ENCODE data around the gene KDM4B.

KDM4B gene

DNA sequence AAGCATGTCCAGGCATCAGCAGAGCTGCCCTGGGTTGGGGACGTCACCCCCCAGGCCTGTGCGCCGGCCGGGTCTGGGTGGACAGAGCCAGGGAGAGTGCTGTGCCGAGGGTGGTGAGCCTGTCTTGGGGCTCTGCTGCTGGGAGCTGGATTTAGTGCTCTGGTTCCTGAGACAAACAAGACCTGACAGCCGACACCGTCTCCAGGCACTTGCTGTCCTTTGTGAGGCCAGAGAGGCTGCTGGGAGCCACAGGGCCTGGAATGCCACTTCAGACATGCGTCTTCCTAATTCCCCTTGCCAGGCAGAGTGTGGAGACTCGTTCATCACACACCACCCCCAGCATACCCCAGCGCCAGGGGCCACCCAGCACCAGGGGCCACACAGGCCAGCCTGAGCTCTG, 165.8 kb downstream of the KDM4B start:
- DNase-seq (ENCODE audit: low read depth), result no peak
- H3K4me3 ChIP-seq (ENCODE audit: low read length), result no peak overlapping the region
- TF ChIP-seq, protein P1, sequence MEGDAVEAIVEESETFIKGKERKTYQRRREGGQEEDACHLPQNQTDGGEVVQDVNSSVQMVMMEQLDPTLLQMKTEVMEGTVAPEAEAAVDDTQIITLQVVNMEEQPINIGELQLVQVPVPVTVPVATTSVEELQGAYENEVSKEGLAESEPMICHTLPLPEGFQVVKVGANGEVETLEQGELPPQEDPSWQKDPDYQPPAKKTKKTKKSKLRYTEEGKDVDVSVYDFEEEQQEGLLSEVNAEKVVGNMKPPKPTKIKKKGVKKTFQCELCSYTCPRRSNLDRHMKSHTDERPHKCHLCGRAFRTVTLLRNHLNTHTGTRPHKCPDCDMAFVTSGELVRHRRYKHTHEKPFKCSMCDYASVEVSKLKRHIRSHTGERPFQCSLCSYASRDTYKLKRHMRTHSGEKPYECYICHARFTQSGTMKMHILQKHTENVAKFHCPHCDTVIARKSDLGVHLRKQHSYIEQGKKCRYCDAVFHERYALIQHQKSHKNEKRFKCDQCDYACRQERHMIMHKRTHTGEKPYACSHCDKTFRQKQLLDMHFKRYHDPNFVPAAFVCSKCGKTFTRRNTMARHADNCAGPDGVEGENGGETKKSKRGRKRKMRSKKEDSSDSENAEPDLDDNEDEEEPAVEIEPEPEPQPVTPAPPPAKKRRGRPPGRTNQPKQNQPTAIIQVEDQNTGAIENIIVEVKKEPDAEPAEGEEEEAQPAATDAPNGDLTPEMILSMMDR (conservative IDR thresholded peaks at IDR 0.05; ENCODE audit: low read depth, low read length), result no peak

DNA sequence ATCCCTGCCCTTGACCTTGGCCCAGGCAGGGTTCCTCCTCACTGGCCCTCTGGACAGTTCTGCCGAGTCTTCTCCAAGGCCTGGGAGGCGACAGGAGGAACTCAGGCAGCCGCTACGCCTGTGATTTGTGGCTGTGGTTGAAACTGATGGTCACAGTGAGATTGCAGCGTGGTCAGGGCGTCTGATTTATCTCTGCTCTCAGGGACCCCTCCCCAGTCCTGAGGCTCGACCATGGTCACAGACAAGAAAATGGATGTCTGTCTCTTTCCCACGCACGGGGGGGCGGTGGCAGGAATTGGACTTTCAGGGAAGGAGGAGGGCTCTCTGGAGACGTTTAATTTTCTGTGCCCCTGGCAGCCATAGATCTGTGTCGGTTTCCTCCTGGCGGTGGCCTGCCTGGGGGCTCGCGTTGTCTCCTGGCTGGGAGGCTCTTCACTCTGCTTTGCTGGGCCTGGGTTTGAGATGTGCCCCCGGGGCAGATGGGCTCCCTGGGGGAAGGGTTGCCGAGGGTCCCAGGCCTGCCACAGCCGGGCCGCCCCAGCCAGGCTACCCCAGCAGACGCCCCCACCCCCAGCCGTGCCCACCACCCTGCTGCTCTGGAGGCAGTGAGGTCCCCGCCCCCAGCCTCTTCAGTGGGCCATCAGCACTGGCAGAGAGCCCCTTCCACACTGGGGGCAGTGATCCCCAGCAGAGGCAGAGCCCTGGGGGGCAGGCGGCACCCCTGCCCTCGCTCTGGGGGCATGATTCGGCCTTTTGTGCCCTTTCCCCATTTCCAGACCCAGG, 167.4 kb downstream of the KDM4B start:
- DNase-seq (ENCODE audit: low read depth), result no peak
- no peak overlapping the region for H3K4me3 ChIP-seq (ENCODE audit: low read length)
- TF ChIP-seq, protein P1 (conservative IDR thresholded peaks at IDR 0.05; ENCODE audit: low read depth, low read length), result no peak

DNA sequence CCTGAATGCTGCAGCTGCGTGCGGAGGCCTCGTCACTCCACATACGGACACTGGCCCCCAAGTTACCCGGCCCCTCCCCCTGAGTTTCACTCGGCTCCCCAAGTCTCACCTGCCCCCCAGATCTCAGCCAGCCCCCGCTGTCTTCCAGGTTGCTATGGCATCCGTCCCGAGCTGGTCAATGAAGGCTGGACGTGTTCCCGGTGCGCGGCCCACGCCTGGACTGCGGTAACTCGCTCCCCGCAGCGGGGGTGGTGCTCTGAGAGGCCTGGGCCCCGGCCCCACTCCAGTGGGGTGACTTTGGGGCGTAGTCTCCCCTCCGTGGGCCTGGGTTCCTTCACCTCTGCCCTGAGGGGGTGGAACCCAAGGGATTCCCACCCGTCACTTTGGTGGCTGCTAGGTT, 168.2 kb downstream of the KDM4B start:
- TF ChIP-seq, protein P1 (conservative IDR thresholded peaks at IDR 0.05; ENCODE audit: low read depth, low read length), result no peak
- H3K4me3 ChIP-seq (ENCODE audit: low read length), result no peak overlapping the region
- no peak for DNase-seq (ENCODE audit: low read depth)

DNA sequence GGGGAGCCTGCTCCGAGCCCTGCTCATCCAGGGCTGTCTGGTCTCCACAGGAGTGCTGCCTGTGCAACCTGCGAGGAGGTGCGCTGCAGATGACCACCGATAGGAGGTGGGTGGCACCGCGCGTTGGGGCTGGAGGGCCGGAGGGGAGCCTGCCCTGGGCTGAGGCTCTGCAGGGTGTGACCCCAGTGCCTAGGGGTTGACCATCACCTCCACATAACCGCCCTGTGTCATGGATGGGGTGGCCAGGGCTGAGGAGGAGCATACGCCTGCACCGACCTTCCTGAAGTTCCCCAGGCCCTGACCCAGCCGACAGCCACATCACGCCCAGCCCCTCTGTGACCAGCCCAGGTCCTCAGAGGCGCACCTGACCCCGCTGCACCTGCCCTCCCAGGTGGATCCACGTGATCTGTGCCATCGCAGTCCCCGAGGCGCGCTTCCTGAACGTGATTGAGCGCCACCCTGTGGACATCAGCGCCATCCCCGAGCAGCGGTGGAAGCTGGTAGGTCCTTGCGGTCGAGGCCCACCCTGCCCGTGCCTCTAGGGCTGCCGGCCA, 168.7 kb downstream of the KDM4B start:
- DNase-seq (ENCODE audit: low read depth), result no peak
- H3K4me3 ChIP-seq (ENCODE audit: low read length), result no peak overlapping the region
- TF ChIP-seq, protein P1 (conservative IDR thresholded peaks at IDR 0.05; ENCODE audit: low read depth, low read length), result peak; percentile 61

DNA sequence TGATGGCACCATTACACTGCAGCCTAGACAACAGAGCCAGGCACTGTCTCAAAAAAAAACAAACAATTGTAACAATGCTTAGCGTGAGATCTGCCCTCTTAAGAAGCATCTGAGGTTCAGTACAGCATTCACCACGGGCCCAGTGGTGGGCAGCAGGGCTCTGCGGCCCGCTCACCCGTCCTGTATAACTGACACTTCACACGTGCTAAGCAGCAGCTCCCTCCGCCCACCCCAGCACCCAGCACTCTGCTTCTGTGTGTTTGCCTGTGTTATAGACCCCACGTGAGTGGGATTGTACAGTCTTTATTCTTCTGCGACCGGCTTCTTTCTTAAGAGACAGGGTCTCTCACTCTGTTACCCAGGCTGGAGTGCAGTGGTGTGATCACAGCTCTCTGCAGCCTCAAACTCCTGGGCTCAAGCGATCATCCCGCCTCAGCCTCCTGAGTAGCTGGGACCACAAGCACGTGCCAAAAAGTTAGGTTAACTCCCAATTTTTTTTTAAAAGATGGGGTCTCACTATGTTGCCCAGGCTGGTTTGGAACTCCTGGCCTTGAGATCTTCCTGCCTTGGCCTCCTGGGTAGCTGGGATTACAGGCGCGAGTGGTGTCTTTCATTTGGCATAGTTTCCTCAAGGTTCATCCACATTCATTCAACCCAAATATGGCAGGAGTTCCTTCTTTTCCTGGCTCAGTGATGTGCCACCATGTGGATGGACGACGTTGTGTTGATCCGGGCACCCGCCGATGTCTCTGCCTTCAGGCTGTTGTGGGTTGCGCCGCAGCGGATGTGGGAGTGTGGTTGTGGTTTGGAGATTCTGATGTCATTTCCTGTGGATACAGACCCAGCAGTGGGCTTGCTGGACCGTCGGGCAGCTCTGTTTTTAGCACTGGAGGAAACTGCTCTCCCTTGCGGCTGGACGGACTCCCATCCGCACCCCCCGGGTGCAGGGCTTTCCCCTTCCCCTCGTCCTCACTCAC, 170.0 kb downstream of the KDM4B start:
- no peak overlapping the region for H3K4me3 ChIP-seq (ENCODE audit: low read length)
- TF ChIP-seq, protein P1 (conservative IDR thresholded peaks at IDR 0.05; ENCODE audit: low read depth, low read length), result no peak
- no peak for DNase-seq (ENCODE audit: low read depth)

DNA sequence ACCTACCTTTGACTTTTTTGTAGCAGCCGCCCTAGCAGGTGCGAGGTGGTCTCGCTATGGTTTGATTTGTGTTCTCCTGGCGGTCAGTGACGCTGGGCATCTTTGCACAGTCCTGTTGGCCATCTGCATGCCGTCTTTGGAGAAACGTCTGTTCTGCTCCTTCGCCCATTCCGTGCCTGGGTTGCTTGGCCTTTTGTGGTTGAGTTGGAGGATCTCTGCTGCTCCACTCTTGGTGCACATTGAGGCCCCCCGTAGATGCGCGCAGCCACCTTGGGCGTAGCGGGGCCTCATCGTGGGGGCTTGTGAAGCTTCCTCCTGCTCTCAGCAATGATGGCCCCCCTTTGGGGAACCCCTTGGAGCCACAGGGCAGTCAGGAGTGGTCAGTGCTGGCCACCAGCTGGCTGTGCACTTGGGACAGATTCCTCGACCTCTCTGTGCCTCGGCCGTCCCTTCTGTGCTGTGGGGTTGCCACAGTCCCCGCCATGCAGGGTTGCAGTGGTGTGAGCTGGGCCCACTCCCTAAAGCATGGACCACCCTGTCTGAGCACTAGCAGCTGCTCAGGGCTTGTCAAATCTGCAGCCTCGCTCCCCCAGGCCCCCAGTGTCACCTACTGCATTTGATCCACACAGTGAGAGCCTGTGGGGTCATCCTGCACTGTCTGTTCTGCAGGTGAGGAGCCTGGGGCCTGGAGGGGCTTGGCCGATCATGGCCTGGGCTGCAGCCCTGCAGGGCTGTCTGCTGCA, 170.8 kb downstream of the KDM4B start:
- TF ChIP-seq, protein P1 (conservative IDR thresholded peaks at IDR 0.05; ENCODE audit: low read depth, low read length), result no peak
- no peak for DNase-seq (ENCODE audit: low read depth)
- H3K4me3 ChIP-seq (ENCODE audit: low read length), result no peak overlapping the region

All from retinal pigment epithelial cell (primary cell).